Measurements from ENCODE around the gene CFDP1. TPM values are rescaled to one million over a fixed set of nuclear protein-coding genes. Genes with fewer than 3 reads are reported as not detected.

CFDP1 gene
- total RNA-seq, 3 donors from 2014 or later, result 71.9 to 101 (median 72.0) TPM

- peak; percentile 87 for ATAC-seq
- intact Hi-C loops (cut with DNase I, micrococcal nuclease), result no loop called here
- H3K9me3 ChIP-seq, result no peaks in the 10 kb centered on the region
- no peak overlapping the region for H3K4me3 ChIP-seq
- no peaks in the 10 kb centered on the region for H3K36me3 ChIP-seq (ENCODE audit: low read depth)
- peaks cover 31% of the 10 kb centered on the region for H3K4me1 ChIP-seq (ENCODE audit: low read depth)
- DNase-seq, result peak; percentile 81 to 87 (median 84)
- no peak for TF ChIP-seq CTCF (IDR thresholded peaks at IDR 0.05)
Measured at GRCh38 chr16:75305364-75306098, 127.8 kb downstream of the CFDP1 start.

GRCh38 chr16:75304521-75305363 lies 128.6 kb downstream of the CFDP1 start:
- TF ChIP-seq CTCF (IDR thresholded peaks at IDR 0.05), result no peak
- H3K4me3 ChIP-seq, result no peak overlapping the region
- H3K9me3 ChIP-seq, result no peaks in the 10 kb centered on the region
- no peaks in the 10 kb centered on the region for H3K36me3 ChIP-seq (ENCODE audit: low read depth)
- peak; percentile 73 to 82 (median 77) for DNase-seq
- peak; percentile 54 for ATAC-seq
- H3K4me1 ChIP-seq (ENCODE audit: low read depth), result peaks cover 31% of the 10 kb centered on the region
- intact Hi-C loops (cut with DNase I, micrococcal nuclease), result no loop called here

GRCh38 chr16:75301804-75302203 lies 131.5 kb downstream of the CFDP1 start:
- no peak for TF ChIP-seq CTCF (IDR thresholded peaks at IDR 0.05)
- H3K4me1 ChIP-seq (ENCODE audit: low read depth), result peaks cover 22% of the 10 kb centered on the region
- intact Hi-C loops (cut with DNase I, micrococcal nuclease), result no loop called here
- DNase-seq (no peak), ATAC-seq (no peak)
- H3K9me3 ChIP-seq, result no peaks in the 10 kb centered on the region
- no peaks in the 10 kb centered on the region for H3K36me3 ChIP-seq (ENCODE audit: low read depth)
- no peak overlapping the region for H3K4me3 ChIP-seq

GRCh38 chr16:75298267-75298666 lies 135.0 kb downstream of the CFDP1 start:
- ATAC-seq (no peak), DNase-seq (no peak)
- H3K4me3 ChIP-seq, result no peak overlapping the region
- H3K36me3 ChIP-seq (ENCODE audit: low read depth), result no peaks in the 10 kb centered on the region
- no peaks in the 10 kb centered on the region for H3K4me1 ChIP-seq (ENCODE audit: low read depth)
- intact Hi-C loops (cut with DNase I, micrococcal nuclease), result no loop called here
- H3K9me3 ChIP-seq, result no peaks in the 10 kb centered on the region
- no peak for TF ChIP-seq CTCF (IDR thresholded peaks at IDR 0.05)

GRCh38 chr16:75296606-75297005 lies 136.7 kb downstream of the CFDP1 start:
- no peak for TF ChIP-seq CTCF (IDR thresholded peaks at IDR 0.05)
- no peaks in the 10 kb centered on the region for H3K4me1 ChIP-seq (ENCODE audit: low read depth)
- intact Hi-C loops (cut with DNase I, micrococcal nuclease), result no loop called here
- H3K9me3 ChIP-seq, result no peaks in the 10 kb centered on the region
- ATAC-seq (no peak), DNase-seq (no peak)
- no peak overlapping the region for H3K4me3 ChIP-seq
- no peaks in the 10 kb centered on the region for H3K36me3 ChIP-seq (ENCODE audit: low read depth)
